HEK293 (cell line): ENCODE measurements around the gene SLC2A4.

Experiments
- BCL11A ChIP-seq: fragments of 450-650 bp; formaldehyde crosslinking; IDR thresholded peaks from 2 replicates; pipeline ENCODE4 v1.5.1; 2016; ENCODE audit warnings: low read depth, missing biosample characterization, missing genetic modification characterization
- BCL11B ChIP-seq: fragments of 450-650 bp; formaldehyde crosslinking; IDR thresholded peaks from 2 replicates; pipeline ENCODE4 v1.5.1; 2016; ENCODE audit warnings: low read depth, missing biosample characterization, missing genetic modification characterization
- HOXD13 ChIP-seq: sonication (generic); formaldehyde crosslinking; IDR thresholded peaks from 2 replicates; pipeline ENCODE4 v1.8.0; 2022; ENCODE audit warnings: missing genetic modification reagents, borderline replicate concordance
- TCF7L2 ChIP-seq: IDR thresholded peaks from 2 replicates; pipeline ENCODE4 v1.6.1; 2011; ENCODE audit warnings: low read depth, mild to moderate bottlenecking, inconsistent platforms, low read length, moderate library complexity, borderline replicate concordance
- YY1 ChIP-seq: fragments of 450-650 bp; formaldehyde crosslinking; IDR thresholded peaks from 2 replicates; pipeline ENCODE4 v1.5.1; 2018; ENCODE audit warnings: missing biosample characterization, missing genetic modification characterization
- YY2 ChIP-seq: fragments of 450-650 bp; formaldehyde crosslinking; IDR thresholded peaks from 2 replicates; pipeline ENCODE4 v1.5.1; 2016; ENCODE audit warnings: missing biosample characterization, missing genetic modification characterization
- ZBTB8A ChIP-seq: fragments of 450-650 bp; formaldehyde crosslinking; IDR thresholded peaks from 2 replicates; pipeline ENCODE4 v1.5.1; 2016; ENCODE audit warnings: missing biosample characterization, missing genetic modification characterization
- ZEB2 ChIP-seq: fragments of 450-650 bp; formaldehyde crosslinking; IDR thresholded peaks from 2 replicates; pipeline ENCODE4 v1.5.1; 2016; ENCODE audit warnings: missing biosample characterization, missing genetic modification characterization
- TF ChIP-seq, protein P1 (sequence below): fragments of 450-650 bp; formaldehyde crosslinking; IDR thresholded peaks from 2 replicates; pipeline ENCODE4 v1.5.1; 2016; ENCODE audit warnings: missing biosample characterization, missing genetic modification characterization
- TF ChIP-seq, protein P2 (sequence below): fragments of 450-650 bp; formaldehyde crosslinking; IDR thresholded peaks from 2 replicates; pipeline ENCODE4 v1.5.1; 2017; ENCODE audit warnings: missing biosample characterization, missing genetic modification characterization
- TF ChIP-seq, protein P3 (sequence below): fragments of 450-650 bp; formaldehyde crosslinking; IDR thresholded peaks from 2 replicates; pipeline ENCODE4 v1.5.1; 2016; ENCODE audit warnings: missing biosample characterization, missing genetic modification characterization, low read depth
- TF ChIP-seq, protein P4 (sequence below): fragments of 450-650 bp; formaldehyde crosslinking; IDR thresholded peaks from 2 replicates; pipeline ENCODE4 v1.5.1; 2017; ENCODE audit warnings: missing biosample characterization, mild to moderate bottlenecking, missing genetic modification characterization, moderate library complexity
- TF ChIP-seq, protein P5 (sequence below): fragments of 450-650 bp; formaldehyde crosslinking; IDR thresholded peaks from 2 replicates; pipeline ENCODE4 v1.5.1; 2016; ENCODE audit warnings: missing biosample characterization, missing genetic modification characterization
- TF ChIP-seq, protein P6 (sequence below): fragments of 450-650 bp; formaldehyde crosslinking; IDR thresholded peaks from 2 replicates; pipeline ENCODE4 v1.5.1; 2016; ENCODE audit warnings: missing biosample characterization, missing genetic modification characterization

DNA sequence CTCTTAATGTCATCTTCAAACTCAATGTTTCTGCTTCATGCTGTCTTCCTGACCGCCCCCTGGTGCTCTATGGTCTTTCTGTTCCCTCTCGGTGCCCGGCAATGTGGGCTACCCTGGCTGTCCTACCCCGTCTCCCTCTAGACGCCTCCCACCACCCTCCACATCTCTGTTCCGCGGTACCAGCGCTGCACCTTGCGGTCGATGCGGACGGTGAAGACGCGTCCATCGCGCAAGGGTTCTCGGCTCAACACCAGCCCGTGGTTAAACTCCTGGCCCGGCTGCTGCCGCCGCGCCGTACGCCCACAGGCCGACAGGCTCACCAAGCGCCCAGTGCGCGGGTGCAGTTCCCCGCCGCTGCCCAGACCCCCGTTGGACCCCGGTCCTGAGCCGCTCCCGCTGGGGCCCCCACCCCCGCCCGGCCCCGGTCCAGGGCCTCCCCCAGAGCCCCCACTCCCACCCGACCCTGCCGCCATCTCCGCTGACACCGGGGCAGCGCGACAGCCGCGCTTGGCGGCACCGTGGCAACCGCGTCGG is 47.4 kb downstream of the SLC2A4 start, which contains the start of gene NEURL4:
- TF ChIP-seq, protein P1, sequence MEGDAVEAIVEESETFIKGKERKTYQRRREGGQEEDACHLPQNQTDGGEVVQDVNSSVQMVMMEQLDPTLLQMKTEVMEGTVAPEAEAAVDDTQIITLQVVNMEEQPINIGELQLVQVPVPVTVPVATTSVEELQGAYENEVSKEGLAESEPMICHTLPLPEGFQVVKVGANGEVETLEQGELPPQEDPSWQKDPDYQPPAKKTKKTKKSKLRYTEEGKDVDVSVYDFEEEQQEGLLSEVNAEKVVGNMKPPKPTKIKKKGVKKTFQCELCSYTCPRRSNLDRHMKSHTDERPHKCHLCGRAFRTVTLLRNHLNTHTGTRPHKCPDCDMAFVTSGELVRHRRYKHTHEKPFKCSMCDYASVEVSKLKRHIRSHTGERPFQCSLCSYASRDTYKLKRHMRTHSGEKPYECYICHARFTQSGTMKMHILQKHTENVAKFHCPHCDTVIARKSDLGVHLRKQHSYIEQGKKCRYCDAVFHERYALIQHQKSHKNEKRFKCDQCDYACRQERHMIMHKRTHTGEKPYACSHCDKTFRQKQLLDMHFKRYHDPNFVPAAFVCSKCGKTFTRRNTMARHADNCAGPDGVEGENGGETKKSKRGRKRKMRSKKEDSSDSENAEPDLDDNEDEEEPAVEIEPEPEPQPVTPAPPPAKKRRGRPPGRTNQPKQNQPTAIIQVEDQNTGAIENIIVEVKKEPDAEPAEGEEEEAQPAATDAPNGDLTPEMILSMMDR (tag by site-specific recombination), result peak; percentile 86
- TF ChIP-seq, protein P2, sequence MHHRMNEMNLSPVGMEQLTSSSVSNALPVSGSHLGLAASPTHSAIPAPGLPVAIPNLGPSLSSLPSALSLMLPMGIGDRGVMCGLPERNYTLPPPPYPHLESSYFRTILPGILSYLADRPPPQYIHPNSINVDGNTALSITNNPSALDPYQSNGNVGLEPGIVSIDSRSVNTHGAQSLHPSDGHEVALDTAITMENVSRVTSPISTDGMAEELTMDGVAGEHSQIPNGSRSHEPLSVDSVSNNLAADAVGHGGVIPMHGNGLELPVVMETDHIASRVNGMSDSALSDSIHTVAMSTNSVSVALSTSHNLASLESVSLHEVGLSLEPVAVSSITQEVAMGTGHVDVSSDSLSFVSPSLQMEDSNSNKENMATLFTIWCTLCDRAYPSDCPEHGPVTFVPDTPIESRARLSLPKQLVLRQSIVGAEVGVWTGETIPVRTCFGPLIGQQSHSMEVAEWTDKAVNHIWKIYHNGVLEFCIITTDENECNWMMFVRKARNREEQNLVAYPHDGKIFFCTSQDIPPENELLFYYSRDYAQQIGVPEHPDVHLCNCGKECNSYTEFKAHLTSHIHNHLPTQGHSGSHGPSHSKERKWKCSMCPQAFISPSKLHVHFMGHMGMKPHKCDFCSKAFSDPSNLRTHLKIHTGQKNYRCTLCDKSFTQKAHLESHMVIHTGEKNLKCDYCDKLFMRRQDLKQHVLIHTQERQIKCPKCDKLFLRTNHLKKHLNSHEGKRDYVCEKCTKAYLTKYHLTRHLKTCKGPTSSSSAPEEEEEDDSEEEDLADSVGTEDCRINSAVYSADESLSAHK (tag by site-specific recombination), result no peak
- TF ChIP-seq, protein P3, sequence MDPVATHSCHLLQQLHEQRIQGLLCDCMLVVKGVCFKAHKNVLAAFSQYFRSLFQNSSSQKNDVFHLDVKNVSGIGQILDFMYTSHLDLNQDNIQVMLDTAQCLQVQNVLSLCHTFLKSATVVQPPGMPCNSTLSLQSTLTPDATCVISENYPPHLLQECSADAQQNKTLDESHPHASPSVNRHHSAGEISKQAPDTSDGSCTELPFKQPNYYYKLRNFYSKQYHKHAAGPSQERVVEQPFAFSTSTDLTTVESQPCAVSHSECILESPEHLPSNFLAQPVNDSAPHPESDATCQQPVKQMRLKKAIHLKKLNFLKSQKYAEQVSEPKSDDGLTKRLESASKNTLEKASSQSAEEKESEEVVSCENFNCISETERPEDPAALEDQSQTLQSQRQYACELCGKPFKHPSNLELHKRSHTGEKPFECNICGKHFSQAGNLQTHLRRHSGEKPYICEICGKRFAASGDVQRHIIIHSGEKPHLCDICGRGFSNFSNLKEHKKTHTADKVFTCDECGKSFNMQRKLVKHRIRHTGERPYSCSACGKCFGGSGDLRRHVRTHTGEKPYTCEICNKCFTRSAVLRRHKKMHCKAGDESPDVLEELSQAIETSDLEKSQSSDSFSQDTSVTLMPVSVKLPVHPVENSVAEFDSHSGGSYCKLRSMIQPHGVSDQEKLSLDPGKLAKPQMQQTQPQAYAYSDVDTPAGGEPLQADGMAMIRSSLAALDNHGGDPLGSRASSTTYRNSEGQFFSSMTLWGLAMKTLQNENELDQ (tag by site-specific recombination), result no peak
- TF ChIP-seq ZBTB8A (tag by site-specific recombination), result no peak
- TF ChIP-seq HOXD13 (CRISPR knock-in tag), result no peak
- TF ChIP-seq, protein P4, sequence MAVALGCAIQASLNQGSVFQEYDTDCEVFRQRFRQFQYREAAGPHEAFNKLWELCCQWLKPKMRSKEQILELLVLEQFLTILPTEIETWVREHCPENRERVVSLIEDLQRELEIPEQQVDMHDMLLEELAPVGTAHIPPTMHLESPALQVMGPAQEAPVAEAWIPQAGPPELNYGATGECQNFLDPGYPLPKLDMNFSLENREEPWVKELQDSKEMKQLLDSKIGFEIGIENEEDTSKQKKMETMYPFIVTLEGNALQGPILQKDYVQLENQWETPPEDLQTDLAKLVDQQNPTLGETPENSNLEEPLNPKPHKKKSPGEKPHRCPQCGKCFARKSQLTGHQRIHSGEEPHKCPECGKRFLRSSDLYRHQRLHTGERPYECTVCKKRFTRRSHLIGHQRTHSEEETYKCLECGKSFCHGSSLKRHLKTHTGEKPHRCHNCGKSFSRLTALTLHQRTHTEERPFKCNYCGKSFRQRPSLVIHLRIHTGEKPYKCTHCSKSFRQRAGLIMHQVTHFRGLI (tag by site-specific recombination), result no peak
- TF ChIP-seq YY1, result no peak
- no peak for TF ChIP-seq ZEB2 (tag by site-specific recombination)
- no peak for TF ChIP-seq TCF7L2
- TF ChIP-seq YY2, result no peak
- TF ChIP-seq, protein P5, sequence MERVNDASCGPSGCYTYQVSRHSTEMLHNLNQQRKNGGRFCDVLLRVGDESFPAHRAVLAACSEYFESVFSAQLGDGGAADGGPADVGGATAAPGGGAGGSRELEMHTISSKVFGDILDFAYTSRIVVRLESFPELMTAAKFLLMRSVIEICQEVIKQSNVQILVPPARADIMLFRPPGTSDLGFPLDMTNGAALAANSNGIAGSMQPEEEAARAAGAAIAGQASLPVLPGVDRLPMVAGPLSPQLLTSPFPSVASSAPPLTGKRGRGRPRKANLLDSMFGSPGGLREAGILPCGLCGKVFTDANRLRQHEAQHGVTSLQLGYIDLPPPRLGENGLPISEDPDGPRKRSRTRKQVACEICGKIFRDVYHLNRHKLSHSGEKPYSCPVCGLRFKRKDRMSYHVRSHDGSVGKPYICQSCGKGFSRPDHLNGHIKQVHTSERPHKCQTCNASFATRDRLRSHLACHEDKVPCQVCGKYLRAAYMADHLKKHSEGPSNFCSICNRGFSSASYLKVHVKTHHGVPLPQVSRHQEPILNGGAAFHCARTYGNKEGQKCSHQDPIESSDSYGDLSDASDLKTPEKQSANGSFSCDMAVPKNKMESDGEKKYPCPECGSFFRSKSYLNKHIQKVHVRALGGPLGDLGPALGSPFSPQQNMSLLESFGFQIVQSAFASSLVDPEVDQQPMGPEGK (tag by site-specific recombination), result no peak
- TF ChIP-seq BCL11A (tag by site-specific recombination), result no peak
- TF ChIP-seq, protein P6, sequence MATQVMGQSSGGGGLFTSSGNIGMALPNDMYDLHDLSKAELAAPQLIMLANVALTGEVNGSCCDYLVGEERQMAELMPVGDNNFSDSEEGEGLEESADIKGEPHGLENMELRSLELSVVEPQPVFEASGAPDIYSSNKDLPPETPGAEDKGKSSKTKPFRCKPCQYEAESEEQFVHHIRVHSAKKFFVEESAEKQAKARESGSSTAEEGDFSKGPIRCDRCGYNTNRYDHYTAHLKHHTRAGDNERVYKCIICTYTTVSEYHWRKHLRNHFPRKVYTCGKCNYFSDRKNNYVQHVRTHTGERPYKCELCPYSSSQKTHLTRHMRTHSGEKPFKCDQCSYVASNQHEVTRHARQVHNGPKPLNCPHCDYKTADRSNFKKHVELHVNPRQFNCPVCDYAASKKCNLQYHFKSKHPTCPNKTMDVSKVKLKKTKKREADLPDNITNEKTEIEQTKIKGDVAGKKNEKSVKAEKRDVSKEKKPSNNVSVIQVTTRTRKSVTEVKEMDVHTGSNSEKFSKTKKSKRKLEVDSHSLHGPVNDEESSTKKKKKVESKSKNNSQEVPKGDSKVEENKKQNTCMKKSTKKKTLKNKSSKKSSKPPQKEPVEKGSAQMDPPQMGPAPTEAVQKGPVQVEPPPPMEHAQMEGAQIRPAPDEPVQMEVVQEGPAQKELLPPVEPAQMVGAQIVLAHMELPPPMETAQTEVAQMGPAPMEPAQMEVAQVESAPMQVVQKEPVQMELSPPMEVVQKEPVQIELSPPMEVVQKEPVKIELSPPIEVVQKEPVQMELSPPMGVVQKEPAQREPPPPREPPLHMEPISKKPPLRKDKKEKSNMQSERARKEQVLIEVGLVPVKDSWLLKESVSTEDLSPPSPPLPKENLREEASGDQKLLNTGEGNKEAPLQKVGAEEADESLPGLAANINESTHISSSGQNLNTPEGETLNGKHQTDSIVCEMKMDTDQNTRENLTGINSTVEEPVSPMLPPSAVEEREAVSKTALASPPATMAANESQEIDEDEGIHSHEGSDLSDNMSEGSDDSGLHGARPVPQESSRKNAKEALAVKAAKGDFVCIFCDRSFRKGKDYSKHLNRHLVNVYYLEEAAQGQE (tag by site-specific recombination), result no peak
- no peak for TF ChIP-seq BCL11B (tag by site-specific recombination)
